ENCODE results near the gene FMO3. TPM values are rescaled to one million over a fixed set of nuclear protein-coding genes. Genes with fewer than 3 reads are reported as not detected.

The FMO3 gene
- not detected for total RNA-seq

GRCh38 chr1:171090604-171091003 lies at the start of gene FMO3:
Gene FMO3, plus strand, starts transcription at chr1:171090905. Its CDS starts 1,754 bp downstream, at chr1:171092659.
- H3K4me3 Mint-ChIP-seq, result no peak within 1 kb of the TSS
- no peak within 1 kb of the TSS for H3K27ac Mint-ChIP-seq
- POLR2A ChIA-PET, result interaction anchor here (0.6 kb wide), 1 partner anchor 47 kb away, joined by 3 read pairs; no protein-coding TSS in a partner anchor
- DNase-seq, result no peak
- no peaks in the 10 kb centered on the region for H3K27me3 Mint-ChIP-seq
- H3K4me1 Mint-ChIP-seq (ENCODE audit: low read depth), result no peaks in the 10 kb centered on the region
- H3K9me3 Mint-ChIP-seq, result no peaks in the 10 kb centered on the region
- intact Hi-C loops (cut with micrococcal nuclease), result no loop called here
- H3K36me3 Mint-ChIP-seq (ENCODE audit: low read depth), result no peaks in the 10 kb centered on the region
- ATAC-seq, result no peak
- TF ChIP-seq CTCF (IDR thresholded peaks at IDR 0.05), result no peak
- CTCF ChIA-PET, result interaction anchor here (0.7 to 0.8 kb wide), 2 partner anchors 20 to 223 kb away, joined by 3 to 4 read pairs; partner anchors contain the start of gene FMO4

- ChIA-PET POLR2A (no interaction called here), CTCF (no interaction called here)
- TF ChIP-seq CTCF (IDR thresholded peaks at IDR 0.05), result no peak
- Mint-ChIP-seq H3K4me1 (ENCODE audit: low read depth) (no peaks in the 10 kb centered on the region), H3K4me3 (no peak overlapping the region), H3K36me3 (ENCODE audit: low read depth) (no peaks in the 10 kb centered on the region), H3K9me3 (peaks cover 15% of the 10 kb centered on the region), H3K27me3 (peaks cover 9% of the 10 kb centered on the region), H3K27ac (no peak overlapping the region)
- DNase-seq (no peak), ATAC-seq (no peak)
- intact Hi-C loops (cut with micrococcal nuclease), result no loop called here
These were observed 42.7 kb upstream of the FMO3 start for GRCh38 chr1:171048014-171048413.

GRCh38 chr1:171052977-171053376 lies 37.7 kb upstream of the FMO3 start:
- Mint-ChIP-seq H3K36me3 (ENCODE audit: low read depth) (no peaks in the 10 kb centered on the region), H3K4me3 (no peak overlapping the region), H3K4me1 (ENCODE audit: low read depth) (no peaks in the 10 kb centered on the region), H3K9me3 (peaks cover 3% of the 10 kb centered on the region), H3K27ac (no peak overlapping the region), H3K27me3 (peaks cover 9% of the 10 kb centered on the region)
- intact Hi-C loops (cut with micrococcal nuclease), result no loop called here
- ChIA-PET CTCF (no interaction called here), POLR2A (interaction anchor here (0.7 kb wide), 1 partner anchor 18 kb away, joined by 3 read pairs; no protein-coding TSS in a partner anchor)
- TF ChIP-seq CTCF (IDR thresholded peaks at IDR 0.05), result no peak
- no peak for DNase-seq
- no peak for ATAC-seq

- TF ChIP-seq CTCF (IDR thresholded peaks at IDR 0.05), result no peak
These were observed 34.6 kb upstream of the FMO3 start for GRCh38 chr1:171055966-171056643.

GRCh38 chr1:171061425-171062143 lies 29.1 kb upstream of the FMO3 start:
- H3K27me3 Mint-ChIP-seq, result no peaks in the 10 kb centered on the region
- DNase-seq (no peak), ATAC-seq (no peak)
- ChIA-PET CTCF (no interaction called here), POLR2A (no interaction called here)
- no peak overlapping the region for H3K27ac Mint-ChIP-seq
- no peaks in the 10 kb centered on the region for H3K9me3 Mint-ChIP-seq
- no peak for TF ChIP-seq CTCF (IDR thresholded peaks at IDR 0.05)
- intact Hi-C loops (cut with micrococcal nuclease), result no loop called here
- no peaks in the 10 kb centered on the region for H3K36me3 Mint-ChIP-seq (ENCODE audit: low read depth)
- H3K4me3 Mint-ChIP-seq, result no peak overlapping the region
- H3K4me1 Mint-ChIP-seq (ENCODE audit: low read depth), result no peaks in the 10 kb centered on the region

More at GRCh38 chr1:171055966-171056643, 34.6 kb upstream of the FMO3 start:
- intact Hi-C loops (cut with micrococcal nuclease), result no loop called here
- H3K9me3 Mint-ChIP-seq, result no peaks in the 10 kb centered on the region
- no peak overlapping the region for H3K27ac Mint-ChIP-seq
- CTCF ChIA-PET, result no interaction called here
- H3K36me3 Mint-ChIP-seq (ENCODE audit: low read depth), result no peaks in the 10 kb centered on the region
- POLR2A ChIA-PET, result no interaction called here
- H3K4me1 Mint-ChIP-seq (ENCODE audit: low read depth), result no peaks in the 10 kb centered on the region
- no peak overlapping the region for H3K4me3 Mint-ChIP-seq
- ATAC-seq, result no peak
- DNase-seq, result no peak
- H3K27me3 Mint-ChIP-seq, result peaks cover 5% of the 10 kb centered on the region

All from activated CD8-positive, alpha-beta T cell treated with anti-CD3 and anti-CD28 coated beads for 36 hours (primary cell).